Fibroblast of peridontal ligament (primary cell): ENCODE data around the gene RUSC2.
"Not testable (repeated sequence)": the region's sequence is repeated elsewhere in the genome, so short reads cannot be mapped to it uniquely, and the experiment has no call there.

Source experiments
- DNase-seq: peaks from one replicate; pipeline ENCODE4 v3.0.0-alpha.2; 2010; ENCODE audit errors: extremely low read depth

Gene RUSC2

GRCh38 chr9:35522700-35523099 is 32.8 kb downstream of the RUSC2 start:
- DNase-seq, result no peak

GRCh38 chr9:35523556-35523955 is 33.6 kb downstream of the RUSC2 start:
- not testable (repeated sequence) for DNase-seq

GRCh38 chr9:35526087-35526801 is 36.3 kb downstream of the RUSC2 start:
- no peak for DNase-seq

GRCh38 chr9:35529161-35529823 is 39.4 kb downstream of the RUSC2 start:
- DNase-seq, result no peak

- DNase-seq, result peak; percentile 82
Observed at GRCh38 chr9:35533398-35533797, 43.5 kb downstream of the RUSC2 start.

- not testable (repeated sequence) for DNase-seq
Observed at GRCh38 chr9:35534921-35535320, 45.0 kb downstream of the RUSC2 start.

- DNase-seq, result no peak
Observed at GRCh38 chr9:35537913-35538312, 48.0 kb downstream of the RUSC2 start.

- peak; percentile 86 for DNase-seq
Observed at GRCh38 chr9:35538361-35539234, 48.7 kb downstream of the RUSC2 start.
